ENCODE results near the gene CRTC1.

GRCh38 chr19:18672606-18673337 lies 10.7 kb upstream of the CRTC1 start:
- TF ChIP-seq GATA2 (IDR thresholded peaks at IDR 0.05; ENCODE audit: low read depth, low read length) (no peak), GATA3 (IDR thresholded peaks at IDR 0.05; ENCODE audit: low read depth, low read length) (no peak)
